GM18907 (cell line): ENCODE measurements around the gene PRKCG.
"Not testable (repeated sequence)": the region's sequence is repeated elsewhere in the genome, so short reads cannot be mapped to it uniquely, and the experiment has no call there.

Experiments used
- ATAC-seq: cut with Tn5 transposase; IDR thresholded peaks from one replicate; pipeline ENCODE4 v1.9.1; 2021; ENCODE audit warnings: mild to moderate bottlenecking, moderate library complexity; ENCODE audit not compliant: unreplicated experiment

Gene PRKCG

DNA sequence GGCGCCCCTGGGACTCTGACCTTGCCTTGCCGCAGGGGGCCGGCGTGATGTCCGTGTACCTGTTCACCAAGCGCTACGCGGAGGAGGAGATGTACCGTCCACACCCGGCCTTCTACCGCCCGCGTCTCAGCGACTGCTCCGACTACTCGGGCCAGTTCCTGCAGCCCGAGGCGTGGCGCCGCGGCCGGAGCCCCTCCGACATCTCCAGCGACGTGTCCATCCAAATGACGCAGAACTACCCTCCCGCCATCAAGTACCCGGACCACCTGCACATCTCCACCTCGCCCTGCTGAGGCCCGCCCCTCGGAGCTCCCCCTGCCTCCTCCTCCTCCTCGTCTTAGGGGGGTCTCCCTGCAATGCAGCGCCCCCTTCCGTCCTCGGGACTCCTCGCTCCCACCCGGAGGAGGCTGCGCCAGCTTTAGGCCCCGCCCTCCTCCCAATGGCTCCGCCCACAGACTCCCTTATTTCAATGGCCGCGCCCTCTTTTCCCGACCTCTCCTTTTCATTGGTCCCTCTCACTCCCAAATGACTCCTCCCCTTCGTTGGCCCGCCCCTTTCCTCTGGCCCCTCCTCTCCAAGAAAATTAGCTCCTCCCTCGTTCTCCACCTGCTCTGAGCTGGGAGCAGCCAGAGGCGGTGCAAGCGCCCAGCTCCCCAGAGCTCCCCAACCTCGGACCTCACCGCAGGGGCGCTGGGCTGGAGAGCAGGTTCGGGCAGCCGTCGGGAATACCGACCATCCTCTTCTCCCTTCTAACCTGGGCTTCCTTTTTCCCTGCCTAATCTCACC lies 60.2 kb downstream of the PRKCG start:
- ATAC-seq = no peak

DNA sequence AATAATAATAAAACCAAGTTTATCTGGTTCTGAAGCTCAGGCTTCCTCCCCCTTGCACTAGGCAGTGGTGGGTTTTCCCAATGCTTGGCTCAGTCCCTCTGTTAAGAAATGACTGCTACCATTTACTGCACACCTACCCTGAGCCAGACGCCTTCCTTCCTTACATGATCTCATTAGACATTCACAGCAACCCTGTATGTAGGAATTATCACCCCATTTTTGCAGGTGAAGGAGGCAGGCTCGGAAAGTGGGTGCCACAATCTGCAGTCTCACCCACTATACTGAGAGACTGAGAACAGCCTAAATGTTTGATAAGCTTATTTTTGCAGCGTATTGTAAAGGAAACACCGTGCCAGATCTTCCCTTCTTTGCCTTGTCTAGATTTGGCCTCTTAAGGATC lies 62.4 kb downstream of the PRKCG start:
- ATAC-seq = no peak

GRCh38 chr19:53944933-53945332 lies 62.9 kb downstream of the PRKCG start:
- ATAC-seq = no peak

- no peak for ATAC-seq
Measured at GRCh38 chr19:53945441-53945840, 63.4 kb downstream of the PRKCG start.

GRCh38 chr19:53945998-53946397 lies 64.0 kb downstream of the PRKCG start:
- ATAC-seq = no peak

DNA sequence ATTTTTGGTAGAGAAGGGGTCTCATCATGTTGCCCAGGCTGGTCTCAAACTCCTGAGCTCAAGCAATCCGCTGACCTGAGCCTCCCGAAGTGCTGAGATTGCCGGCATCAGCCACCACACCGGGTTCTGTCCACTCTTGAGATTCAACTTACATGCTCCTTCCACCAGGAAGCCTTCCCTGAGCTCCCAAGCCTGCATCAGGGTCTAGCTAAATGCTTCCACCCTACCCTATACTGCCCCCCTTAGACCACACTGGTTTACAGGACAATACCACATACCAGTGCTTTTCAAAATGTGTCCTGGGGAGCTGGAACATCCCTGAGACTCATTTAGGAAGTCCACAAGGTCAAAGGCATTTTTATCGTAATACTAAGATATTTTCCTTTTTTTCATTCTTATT lies 65.6 kb downstream of the PRKCG start:
- ATAC-seq = no peak

DNA sequence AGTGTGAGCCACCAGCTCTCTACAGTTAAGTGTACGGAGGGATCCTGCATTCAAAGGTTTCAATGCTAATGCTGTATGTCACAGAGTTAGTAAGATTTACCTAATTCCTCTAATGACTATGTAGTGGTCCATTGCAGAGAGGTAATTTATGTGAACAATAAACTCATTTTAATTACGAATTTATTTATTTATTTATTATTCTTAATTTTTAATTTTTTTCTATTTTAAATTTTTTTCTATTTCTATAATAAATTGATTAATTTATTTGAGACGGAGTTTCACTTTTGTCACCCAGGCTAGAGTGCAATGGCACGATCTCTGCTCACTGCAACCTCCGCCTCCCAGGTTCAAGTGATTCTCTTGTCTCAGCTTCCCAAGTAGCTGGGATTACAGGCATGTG lies 66.6 kb downstream of the PRKCG start:
- ATAC-seq = not testable (repeated sequence)

GRCh38 chr19:53951436-53951835 lies 69.4 kb downstream of the PRKCG start:
- ATAC-seq = no peak

DNA sequence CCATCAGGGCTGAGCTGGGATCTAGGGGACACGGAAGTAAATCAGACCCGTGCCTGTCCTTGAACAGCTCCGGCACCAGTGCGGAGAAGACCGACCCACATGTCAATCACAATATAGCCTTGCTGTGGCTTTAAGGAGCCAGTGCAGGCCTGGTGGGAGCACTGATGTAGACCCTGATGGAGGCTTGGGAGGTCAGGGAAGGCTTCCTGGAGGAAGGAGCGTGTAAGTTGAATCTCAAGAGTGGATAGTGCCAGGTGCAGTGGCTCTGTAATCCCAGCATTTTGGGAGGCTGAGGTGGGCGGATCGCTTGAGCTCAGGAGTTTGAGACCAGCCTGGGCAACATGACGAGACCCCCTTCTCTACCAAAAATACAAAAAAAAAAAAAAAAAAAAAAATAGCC lies 70.0 kb downstream of the PRKCG start:
- no peak for ATAC-seq

- no peak for ATAC-seq
Measured at GRCh38 chr19:53953383-53953782, 71.4 kb downstream of the PRKCG start.
